Measurements from ENCODE around the gene FSTL5.

Gene FSTL5

GRCh38 chr4:161505141-161505540, 658.7 kb downstream of the FSTL5 start:
- no peak for ATAC-seq (ENCODE audit: insufficient read depth, low read depth)
- Histone ChIP-seq H3K27me3 (ENCODE audit: insufficient read depth, low read length, poor library complexity) (no peaks in the 10 kb centered on the region), H4K20me1 (ENCODE audit: insufficient read depth, low read length) (no peaks in the 10 kb centered on the region), H3K4me2 (ENCODE audit: insufficient read depth, low read length) (no peak overlapping the region), H3K4me1 (ENCODE audit: insufficient read depth, low read length) (no peaks in the 10 kb centered on the region), H3K27ac (ENCODE audit: low read length) (no peak overlapping the region), H3K9ac (ENCODE audit: low read depth, low read length) (no peak overlapping the region), H3K36me3 (ENCODE audit: insufficient read depth, low read length) (no peaks in the 10 kb centered on the region), H3K9me3 (ENCODE audit: insufficient read depth, low read length, severe bottlenecking) (no peaks in the 10 kb centered on the region), H3K79me2 (ENCODE audit: insufficient read depth, low read length) (no peaks in the 10 kb centered on the region), H3K4me3 (ENCODE audit: low read depth in 1 of 2, low read length in 2 of 2) (no peak overlapping the region), H2AFZ (ENCODE audit: low read depth, low read length) (no peak overlapping the region)
- no peak for TF ChIP-seq EZH2 (IDR thresholded peaks at IDR 0.05; ENCODE audit: borderline replicate concordance, low read depth, low read length, severe bottlenecking)
- no peak for TF ChIP-seq CTCF (IDR thresholded peaks at IDR 0.05; ENCODE audit: borderline replicate concordance, extremely low read depth, low read length, poor library complexity, severe bottlenecking)
- DNase-seq: no peak

DNA sequence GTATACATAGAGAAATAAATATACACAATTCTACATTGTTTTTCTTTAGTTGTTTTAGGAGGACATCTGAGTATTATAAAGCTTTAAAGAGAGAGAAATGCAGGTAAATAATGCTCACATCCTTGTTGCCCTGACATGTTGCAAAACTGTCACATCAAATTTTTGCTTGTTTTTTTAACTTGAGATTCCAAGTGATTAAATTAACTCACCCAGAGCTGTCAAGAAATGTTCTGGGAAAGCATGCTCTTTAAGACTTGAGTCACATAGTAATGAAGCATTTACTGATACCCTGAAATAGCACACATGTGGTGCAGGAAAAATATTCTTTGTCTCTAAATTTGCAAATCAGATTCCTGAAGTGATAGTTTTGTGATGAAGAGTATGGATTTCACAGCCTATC, 665.6 kb downstream of the FSTL5 start:
- Histone ChIP-seq H3K79me2 (ENCODE audit: insufficient read depth, low read length) (no peaks in the 10 kb centered on the region), H4K20me1 (ENCODE audit: insufficient read depth, low read length) (no peaks in the 10 kb centered on the region), H3K9me3 (ENCODE audit: insufficient read depth, low read length, severe bottlenecking) (no peaks in the 10 kb centered on the region), H3K4me1 (ENCODE audit: insufficient read depth, low read length) (no peaks in the 10 kb centered on the region), H3K27ac (ENCODE audit: low read length) (no peak overlapping the region), H3K27me3 (ENCODE audit: insufficient read depth, low read length, poor library complexity) (no peaks in the 10 kb centered on the region), H2AFZ (ENCODE audit: low read depth, low read length) (no peak overlapping the region), H3K9ac (ENCODE audit: low read depth, low read length) (no peak overlapping the region), H3K4me3 (ENCODE audit: low read depth in 1 of 2, low read length in 2 of 2) (no peak overlapping the region), H3K4me2 (ENCODE audit: insufficient read depth, low read length) (no peak overlapping the region), H3K36me3 (ENCODE audit: insufficient read depth, low read length) (no peaks in the 10 kb centered on the region)
- ATAC-seq (ENCODE audit: insufficient read depth, low read depth) (no peak), DNase-seq (no peak)
- TF ChIP-seq EZH2 (IDR thresholded peaks at IDR 0.05; ENCODE audit: borderline replicate concordance, low read depth, low read length, severe bottlenecking) (no peak), CTCF (IDR thresholded peaks at IDR 0.05; ENCODE audit: borderline replicate concordance, extremely low read depth, low read length, poor library complexity, severe bottlenecking) (no peak)

GRCh38 chr4:161486461-161486860, 677.3 kb downstream of the FSTL5 start:
- Histone ChIP-seq H3K79me2 (ENCODE audit: insufficient read depth, low read length) (no peaks in the 10 kb centered on the region), H3K4me2 (ENCODE audit: insufficient read depth, low read length) (no peak overlapping the region), H2AFZ (ENCODE audit: low read depth, low read length) (no peak overlapping the region), H3K4me1 (ENCODE audit: insufficient read depth, low read length) (peaks cover 3% of the 10 kb centered on the region; the same call in 1 of the 2 replicates), H3K9me3 (ENCODE audit: insufficient read depth, low read length, severe bottlenecking) (no peaks in the 10 kb centered on the region), H3K36me3 (ENCODE audit: insufficient read depth, low read length) (no peaks in the 10 kb centered on the region), H4K20me1 (ENCODE audit: insufficient read depth, low read length) (no peaks in the 10 kb centered on the region), H3K4me3 (ENCODE audit: low read depth in 1 of 2, low read length in 2 of 2) (no peak overlapping the region), H3K27ac (ENCODE audit: low read length) (no peak overlapping the region), H3K9ac (ENCODE audit: low read depth, low read length) (no peak overlapping the region), H3K27me3 (ENCODE audit: insufficient read depth, low read length, poor library complexity) (no peaks in the 10 kb centered on the region)
- ATAC-seq (ENCODE audit: insufficient read depth, low read depth) (peak; percentile 62; the same call in 2 of the 3 replicates), DNase-seq (no peak)
- no peak for TF ChIP-seq EZH2 (IDR thresholded peaks at IDR 0.05; ENCODE audit: borderline replicate concordance, low read depth, low read length, severe bottlenecking)
- TF ChIP-seq CTCF (IDR thresholded peaks at IDR 0.05; ENCODE audit: borderline replicate concordance, extremely low read depth, low read length, poor library complexity, severe bottlenecking): no peak

DNA sequence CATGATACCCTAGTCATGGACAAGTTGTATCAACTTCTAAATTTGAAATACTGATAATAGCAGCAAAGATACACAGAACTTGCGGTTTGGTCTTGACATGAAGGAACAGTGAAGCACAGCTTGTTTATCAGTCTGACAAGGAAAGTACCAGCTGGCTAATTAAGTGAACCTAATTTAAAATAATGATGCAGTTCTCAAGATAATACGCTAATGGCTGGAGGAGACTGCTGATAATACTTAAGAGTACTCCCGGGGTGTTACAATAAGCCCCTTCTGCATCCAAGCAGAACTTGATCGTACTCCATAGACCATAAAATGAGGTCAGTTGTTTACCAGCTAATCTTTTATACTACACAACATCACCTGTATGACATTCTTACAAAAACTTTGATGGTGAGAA, 697.5 kb downstream of the FSTL5 start:
- Histone ChIP-seq H3K9me3 (ENCODE audit: insufficient read depth, low read length, severe bottlenecking) (no peaks in the 10 kb centered on the region), H3K27ac (ENCODE audit: low read length) (no peak overlapping the region), H4K20me1 (ENCODE audit: insufficient read depth, low read length) (no peaks in the 10 kb centered on the region), H3K36me3 (ENCODE audit: insufficient read depth, low read length) (no peaks in the 10 kb centered on the region), H3K27me3 (ENCODE audit: insufficient read depth, low read length, poor library complexity) (no peaks in the 10 kb centered on the region), H3K9ac (ENCODE audit: low read depth, low read length) (no peak overlapping the region), H3K4me1 (ENCODE audit: insufficient read depth, low read length) (no peaks in the 10 kb centered on the region), H2AFZ (ENCODE audit: low read depth, low read length) (no peak overlapping the region), H3K4me3 (ENCODE audit: low read depth in 1 of 2, low read length in 2 of 2) (no peak overlapping the region), H3K79me2 (ENCODE audit: insufficient read depth, low read length) (no peaks in the 10 kb centered on the region), H3K4me2 (ENCODE audit: insufficient read depth, low read length) (no peak overlapping the region)
- no peak for TF ChIP-seq CTCF (IDR thresholded peaks at IDR 0.05; ENCODE audit: borderline replicate concordance, extremely low read depth, low read length, poor library complexity, severe bottlenecking)
- no peak for TF ChIP-seq EZH2 (IDR thresholded peaks at IDR 0.05; ENCODE audit: borderline replicate concordance, low read depth, low read length, severe bottlenecking)
- DNase-seq: no peak
- no peak for ATAC-seq (ENCODE audit: insufficient read depth, low read depth)

Data from DND-41 (cell line).